RWPE1 (cell line): Measurements from ENCODE around the gene PDHA2.

ENCODE experiments used
- CTCF ChIA-PET: fragments of 350-600 bp; sonication (Branson Sonifier 250); formaldehyde crosslinking; extraction: SDS; loops from one replicate; lab custom pipeline; 2021; lab: Yijun Ruan, JAX
- POLR2A ChIA-PET: fragments of 400-600 bp; formaldehyde crosslinking; extraction: SDS; loops from one replicate; lab custom pipeline; 2020; ENCODE audit warnings: antibody characterized with exemption; ENCODE audit not compliant: low non-redundant PET; lab: Yijun Ruan, JAX
- DNase-seq: peaks from one replicate; pipeline ENCODE4 v3.0.0; 2012; ENCODE audit warnings: low spot score
- H3K27ac ChIP-seq: fragments of 450-650 bp; 2 replicates; pipeline ENCODE4 v1.5.1; 2017
- TF ChIP-seq, protein P1 (sequence below): fragments of 450-650 bp; conservative IDR thresholded peaks from 2 replicates; pipeline ENCODE4 v1.5.1; 2017; ENCODE audit warnings: low read depth, mild to moderate bottlenecking

Gene PDHA2

GRCh38 chr4:95839891-95840290, at the start of gene PDHA2:
Gene PDHA2 (plus strand): TSS chr4:95840093. CDS start chr4:95840151, 58 bp downstream.
- ChIA-PET POLR2A (no interaction called here), CTCF (no interaction called here)
- no peak within 1 kb of the TSS for H3K27ac ChIP-seq
- TF ChIP-seq, protein P1, sequence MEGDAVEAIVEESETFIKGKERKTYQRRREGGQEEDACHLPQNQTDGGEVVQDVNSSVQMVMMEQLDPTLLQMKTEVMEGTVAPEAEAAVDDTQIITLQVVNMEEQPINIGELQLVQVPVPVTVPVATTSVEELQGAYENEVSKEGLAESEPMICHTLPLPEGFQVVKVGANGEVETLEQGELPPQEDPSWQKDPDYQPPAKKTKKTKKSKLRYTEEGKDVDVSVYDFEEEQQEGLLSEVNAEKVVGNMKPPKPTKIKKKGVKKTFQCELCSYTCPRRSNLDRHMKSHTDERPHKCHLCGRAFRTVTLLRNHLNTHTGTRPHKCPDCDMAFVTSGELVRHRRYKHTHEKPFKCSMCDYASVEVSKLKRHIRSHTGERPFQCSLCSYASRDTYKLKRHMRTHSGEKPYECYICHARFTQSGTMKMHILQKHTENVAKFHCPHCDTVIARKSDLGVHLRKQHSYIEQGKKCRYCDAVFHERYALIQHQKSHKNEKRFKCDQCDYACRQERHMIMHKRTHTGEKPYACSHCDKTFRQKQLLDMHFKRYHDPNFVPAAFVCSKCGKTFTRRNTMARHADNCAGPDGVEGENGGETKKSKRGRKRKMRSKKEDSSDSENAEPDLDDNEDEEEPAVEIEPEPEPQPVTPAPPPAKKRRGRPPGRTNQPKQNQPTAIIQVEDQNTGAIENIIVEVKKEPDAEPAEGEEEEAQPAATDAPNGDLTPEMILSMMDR = no peak
- no peak for DNase-seq

- no peak overlapping the region for H3K27ac ChIP-seq
- no peak for DNase-seq
- ChIA-PET POLR2A (no interaction called here), CTCF (no interaction called here)
- TF ChIP-seq, protein P1 = no peak
Measured at GRCh38 chr4:95798003-95798402, 41.9 kb upstream of the PDHA2 start.

DNA sequence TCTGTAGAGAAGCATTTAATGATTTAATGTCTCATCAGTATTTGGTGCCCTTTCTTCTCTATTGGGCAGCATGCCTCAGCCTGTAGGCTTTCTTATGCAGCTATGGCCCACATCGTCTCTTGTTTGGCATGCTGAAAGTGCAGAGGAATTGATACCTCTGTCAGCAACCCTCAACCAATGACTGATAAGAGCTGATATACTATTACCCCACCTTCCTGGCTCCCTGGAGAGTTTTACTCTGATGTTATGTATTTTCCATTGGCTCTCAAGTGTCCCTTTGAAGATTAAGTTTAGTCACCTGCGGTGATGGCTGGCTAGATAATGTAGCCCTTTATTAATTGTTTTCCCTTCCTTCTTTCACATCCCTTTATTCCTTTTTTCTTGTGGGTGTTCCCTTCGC, 41.2 kb upstream of the PDHA2 start:
- DNase-seq = no peak
- TF ChIP-seq, protein P1 = no peak
- H3K27ac ChIP-seq = no peak overlapping the region
- ChIA-PET POLR2A (no interaction called here), CTCF (no interaction called here)

- ChIA-PET CTCF (interaction anchor here (0.6 kb wide), 1 partner anchor 1138 kb away, joined by 4 read pairs; no protein-coding TSS in a partner anchor), POLR2A (no interaction called here)
- no peak overlapping the region for H3K27ac ChIP-seq
- no peak for DNase-seq
- TF ChIP-seq, protein P1 = no peak
Measured at GRCh38 chr4:95821867-95822266, 18.0 kb upstream of the PDHA2 start.

GRCh38 chr4:95825546-95825945, 14.3 kb upstream of the PDHA2 start:
- TF ChIP-seq, protein P1 = no peak
- ChIA-PET POLR2A (no interaction called here), CTCF (no interaction called here)
- no peak overlapping the region for H3K27ac ChIP-seq
- DNase-seq = no peak

- H3K27ac ChIP-seq = no peak overlapping the region
- DNase-seq = no peak
- ChIA-PET POLR2A (no interaction called here), CTCF (interaction anchor here (1.0 kb wide), 1 partner anchor 179 kb away, joined by 3 read pairs; no protein-coding TSS in a partner anchor)
- TF ChIP-seq, protein P1 = no peak
Measured at GRCh38 chr4:95830651-95831050, 9.2 kb upstream of the PDHA2 start.
